H1 (cell line): ENCODE results near the gene DNAL4. TPM values are rescaled to one million over a fixed set of nuclear protein-coding genes. Genes with fewer than 3 reads are reported as not detected.
A peak's percentile ranks its signal among the peaks of the same experiment; 100 is the strongest.

ENCODE experiments used
- CTCF ChIA-PET: fragments of 300-600 bp; sonication (Branson Sonifier 250); formaldehyde crosslinking; loops from one replicate; lab custom pipeline; 2021; ENCODE audit not compliant: partially characterized antibody; lab: Charles Lee
- POLR2A ChIA-PET: fragments of 300-600 bp; sonication (Branson Sonifier 250); formaldehyde crosslinking; loops from one replicate; lab custom pipeline; 2021; ENCODE audit warnings: inconsistent platforms; ENCODE audit not compliant: partially characterized antibody; lab: Charles Lee
- DNase-seq, 2 experiments: peaks; one replicate each; pipeline versions ENCODE4 v3.0.0 to v3.0.0-alpha.2; 2010 to 2022; ENCODE audit warnings: low spot score in 2 of 2, low read depth in 1 of 2, mixed read lengths in 1 of 2
- FAIRE-seq: peaks from 2 replicates; lab custom pipeline; 2011; peaks lifted over from hg19 to GRCh38; lab: Jason Lieb, UNC
- H2AFZ ChIP-seq: 2 replicates; pipeline ENCODE4 v1.8.1; 2012; ENCODE audit warnings: low read length, inconsistent platforms
- H2AK5ac ChIP-seq: 2 replicates; pipeline ENCODE4 v1.6.1; 2013; ENCODE audit warnings: low read depth, low read length
- H2BK120ac ChIP-seq: replicated peaks from 2 replicates; pipeline ENCODE3; 2013; ENCODE audit warnings: low read depth, low read length, inconsistent platforms
- H2BK12ac ChIP-seq: 2 replicates; pipeline ENCODE4 v1.6.1; 2013; ENCODE audit warnings: low read depth, low read length
- H2BK15ac ChIP-seq: 2 replicates; pipeline ENCODE4 v1.6.1; 2013; ENCODE audit warnings: low read length
- H2BK20ac ChIP-seq: 2 replicates; pipeline ENCODE4 v1.6.1; 2013; ENCODE audit warnings: low read length
- H2BK5ac ChIP-seq: 2 replicates; pipeline ENCODE4 v1.6.1; 2013; ENCODE audit warnings: low read depth, low read length
- H3K14ac ChIP-seq: 2 replicates; pipeline ENCODE4 v1.6.1; 2013; ENCODE audit warnings: inconsistent platforms; ENCODE audit not compliant: insufficient read length
- H3K18ac ChIP-seq: 2 replicates; pipeline ENCODE4 v1.6.1; 2013; ENCODE audit warnings: low read length; ENCODE audit errors: extremely low read depth
- H3K23ac ChIP-seq: 2 replicates; pipeline ENCODE4 v1.6.1; 2013; ENCODE audit warnings: inconsistent platforms; ENCODE audit not compliant: insufficient read length
- H3K23me2 ChIP-seq: 2 replicates; pipeline ENCODE4 v1.6.1; 2013; ENCODE audit warnings: low read depth, low read length
- H3K27ac ChIP-seq: 2 replicates; pipeline ENCODE4 v1.6.1; 2011; ENCODE audit warnings: low read depth, low read length, inconsistent platforms
- H3K27me3 ChIP-seq, 4 experiments: replicated peaks in 1 of 4; 1 replicate in 1 of 4; 2 replicates in 3 of 4; pipeline versions ENCODE4 v1.6.1 to v1.8.1; 2011 to 2013; ENCODE audit warnings: low read length in 3 of 4, mild to moderate bottlenecking in 3 of 4, inconsistent platforms in 2 of 4, mixed read lengths in 2 of 4, moderate library complexity in 1 of 4; ENCODE audit not compliant: control insufficient read depth in 3 of 4, insufficient read depth in 3 of 4; ENCODE audit errors: extremely low read depth in 1 of 4
- H3K36me3 ChIP-seq, 4 experiments: 2 replicates each; pipeline versions ENCODE4 v1.6.1 to v1.8.1; 2011 to 2013; ENCODE audit warnings: mild to moderate bottlenecking in 4 of 4, low read length in 3 of 4, moderate library complexity in 2 of 4, control low read depth in 1 of 4, inconsistent platforms in 1 of 4; ENCODE audit not compliant: insufficient read depth in 4 of 4, control insufficient read depth in 2 of 4
- H3K4ac ChIP-seq: replicated peaks from 2 replicates; pipeline ENCODE3; 2013; ENCODE audit warnings: low read length, low read depth, mixed read lengths, inconsistent platforms; ENCODE audit not compliant: insufficient read length
- H3K4me1 ChIP-seq, 4 experiments: replicated peaks in 1 of 4; 1 replicate in 1 of 4; 2 replicates in 3 of 4; pipeline versions ENCODE4 v1.6.1 to v1.8.1; 2011 to 2013; ENCODE audit warnings: low read length in 3 of 4, inconsistent platforms in 2 of 4, mixed read lengths in 1 of 4; ENCODE audit not compliant: insufficient read depth in 4 of 4, control insufficient read depth in 3 of 4
- H3K4me2 ChIP-seq, 2 experiments: 2 replicates each; pipeline versions ENCODE4 v1.6.1 to v1.8.1; 2011 to 2013; ENCODE audit warnings: low read depth in 2 of 2, low read length in 2 of 2, control low read depth in 1 of 2, inconsistent platforms in 1 of 2, mild to moderate bottlenecking in 1 of 2; ENCODE audit not compliant: insufficient read depth in 1 of 2
- H3K4me3 ChIP-seq, 4 experiments: fragments of 200-600, 300-600 bp in 1 of 4; sonication (generic), shearing (Covaris generic), sonication (Bioruptor Twin) in 1 of 4; 2 replicates each; pipeline versions ENCODE4 v1.5.1 to v1.8.1; 2011 to 2016; ENCODE audit warnings: low read length in 4 of 4, low read depth in 3 of 4, control low read depth in 2 of 4, inconsistent platforms in 2 of 4, mild to moderate bottlenecking in 2 of 4, mixed read lengths in 1 of 4, moderate library complexity in 1 of 4; ENCODE audit not compliant: insufficient read depth in 2 of 4; ENCODE audit errors: extremely low read depth in 1 of 4
- H3K56ac ChIP-seq: replicated peaks from 2 replicates; pipeline ENCODE3; 2013; ENCODE audit warnings: low read depth, mild to moderate bottlenecking, mixed read lengths, low read length, inconsistent platforms; ENCODE audit not compliant: insufficient read length
- H3K79me1 ChIP-seq: 2 replicates; pipeline ENCODE4 v1.6.1; 2013; ENCODE audit warnings: low read depth, low read length, control low read depth
- H3K79me2 ChIP-seq, 2 experiments: 2 replicates each; pipeline versions ENCODE4 v1.6.1 to v1.8.1; 2012 to 2013; ENCODE audit warnings: low read length in 2 of 2, mild to moderate bottlenecking in 2 of 2, inconsistent platforms in 1 of 2; ENCODE audit not compliant: insufficient read depth in 2 of 2, control insufficient read depth in 1 of 2
- H3K9ac ChIP-seq, 4 experiments: replicated peaks in 1 of 4; 1 replicate in 1 of 4; 2 replicates in 3 of 4; pipeline versions ENCODE4 v1.6.1 to v1.8.1; 2011 to 2013; ENCODE audit warnings: low read depth in 3 of 4, low read length in 3 of 4, control low read depth in 2 of 4, mild to moderate bottlenecking in 2 of 4, moderate library complexity in 2 of 4, inconsistent platforms in 1 of 4; ENCODE audit errors: extremely low read depth in 1 of 4
- H3K9me3 ChIP-seq, 2 experiments: 2 replicates each; pipeline versions ENCODE4 v1.6.1 to v1.8.1; 2012 to 2013; ENCODE audit warnings: mild to moderate bottlenecking in 2 of 2, moderate library complexity in 2 of 2, control low read depth in 1 of 2, inconsistent platforms in 1 of 2, low read depth in 1 of 2, low read length in 1 of 2, mixed read lengths in 1 of 2; ENCODE audit not compliant: insufficient read depth in 2 of 2
- H4K20me1 ChIP-seq, 2 experiments: replicated peaks in 1 of 2; 2 replicates each; pipeline versions ENCODE3 to v1.8.1; 2011 to 2013; ENCODE audit warnings: inconsistent platforms in 2 of 2, low read length in 2 of 2, mild to moderate bottlenecking in 1 of 2; ENCODE audit not compliant: insufficient read depth in 2 of 2, control insufficient read depth in 1 of 2
- H4K5ac ChIP-seq: 2 replicates; pipeline ENCODE4 v1.6.1; 2013; ENCODE audit warnings: low read length, low read depth, mixed read lengths, inconsistent platforms; ENCODE audit not compliant: insufficient read length
- H4K8ac ChIP-seq: 2 replicates; pipeline ENCODE4 v1.8.0; 2013; ENCODE audit warnings: mild to moderate bottlenecking, moderate library complexity, low read length, inconsistent platforms; ENCODE audit not compliant: insufficient read depth; ENCODE audit errors: extremely low read depth
- H4K91ac ChIP-seq: replicated peaks from 2 replicates; pipeline ENCODE3; 2013; ENCODE audit warnings: low read length, mixed read lengths, inconsistent platforms; ENCODE audit not compliant: insufficient read length
- CHD2 ChIP-seq: IDR thresholded peaks from 2 replicates; pipeline ENCODE4 v1.6.1; 2012; ENCODE audit warnings: low read length, improper control_type of control experiment
- JUND ChIP-seq: IDR thresholded peaks from 2 replicates; pipeline ENCODE4 v1.6.1; 2011; ENCODE audit warnings: mild to moderate bottlenecking, improper control_type of control experiment, low read length
- POU5F1 ChIP-seq: IDR thresholded peaks from 2 replicates; pipeline ENCODE4 v1.6.1; 2011; ENCODE audit warnings: low read depth, mild to moderate bottlenecking, low read length, moderate library complexity
- ZNF274 ChIP-seq: IDR thresholded peaks from 2 replicates; pipeline ENCODE4 v1.7.0; 2012; ENCODE audit warnings: low read length, borderline replicate concordance; ENCODE audit errors: extremely low read depth
- WGBS, 2 experiments: shearing (Covaris generic) in 1 of 2; methylation state at CpG; one replicate each; pipeline versions ENCODE4 v1.1.6 to v1.1.7; 2013 to 2015; ENCODE audit warnings: low lambda C conversion rate in 2 of 2, mixed read lengths in 2 of 2, inconsistent platforms in 1 of 2, low coverage in 1 of 2, missing lambda C conversion rate in 1 of 2; ENCODE audit not compliant: insufficient replicate concordance in 2 of 2, insufficient coverage in 1 of 2, insufficient read length in 1 of 2; ENCODE audit errors: extremely low coverage in 1 of 2, missing lambda C conversion rate in 1 of 2; 5-methylcytosine and 5-hydroxymethylcytosine counted together
- polyA plus RNA-seq, 7 experiments: library from polyadenylated mRNA; depleted of rRNA in 3 of 7; stranded (reverse) in 5 of 7; unstranded in 2 of 7; fragments of >200 nt in 5 of 7; fragments of 200-250 nt in 2 of 7; gene quantifications; 1 replicate in 5 of 7; 2 replicates in 1 of 7; 4 replicates in 1 of 7; pipeline versions ENCODE4 v1.2.1 to v1.2.3, GENCODE V29; 2011 to 2013; ENCODE audit warnings: missing spikeins in 2 of 7, mixed read lengths in 2 of 7
- total RNA-seq: library from RNA; stranded (reverse); fragmentation: NEBNext Ultra II Directional; extraction: Animal tissue kit (Norgen Biotek cat#: 25700); gene quantifications from 2 replicates; pipeline ENCODE4 v1.2.1, GENCODE V29; 2021

Gene DNAL4
- total and polyA plus RNA-seq, 2 of the 8 experiments (the other 6 are each of a cell fraction or from before 2014, with no cell fraction given): 8.8 to 14.0 TPM

- FAIRE-seq (no peak), DNase-seq (no peak)
- Histone ChIP-seq H3K4me1 (peaks cover 0 to 7% (median 2%) of the 10 kb centered on the region in 4 experiments; a peak in 3 of 7 replicates), H3K79me1 (no peaks in the 10 kb centered on the region), H2AK5ac (peak overlapping the region; percentile 92; the same call in 1 of the 2 replicates), H3K9me3 (no peaks in the 10 kb centered on the region), H3K27ac (no peak overlapping the region), H4K8ac (peak overlapping the region; percentile 14; the same call in 1 of the 2 replicates), H3K4me2 (no peak overlapping the region), H4K91ac (peak overlapping the region; percentile 85), H2BK12ac (peak overlapping the region; percentile 27; the same call in 1 of the 2 replicates), H3K9ac (no peak overlapping the region), H3K4ac (peak overlapping the region; percentile 83), H3K23ac (no peak overlapping the region), H2BK15ac (0 out of 2 replicates have a peak overlapping the region, but pooled peaks have one; percentile 5), H2BK120ac (no peak overlapping the region), H3K23me2 (peaks cover 5% of the 10 kb centered on the region; the same call in 1 of the 2 replicates), H4K5ac (no peak overlapping the region), H3K56ac (peak overlapping the region; percentile 98), H3K79me2 (no peaks in the 10 kb centered on the region), H2BK20ac (peak overlapping the region; percentile 9; the same call in 1 of the 2 replicates), H3K27me3 (peaks cover 0 to 5% (median 4%) of the 10 kb centered on the region in 4 experiments; a peak in 4 of 7 replicates), H2BK5ac (0 out of 2 replicates have a peak overlapping the region, but pooled peaks have one; percentile 55), H3K14ac (no peak overlapping the region), H4K20me1 (peaks cover 0 to 7% of the 10 kb centered on the region in 2 experiments), H3K4me3 (no peak overlapping the region), H3K36me3 (no peaks in the 10 kb centered on the region), H3K18ac (no peak overlapping the region), H2AFZ (no peak overlapping the region)
- TF ChIP-seq JUND: no peak
- no peak for TF ChIP-seq CHD2
- TF ChIP-seq ZNF274: no peak
- no peak for TF ChIP-seq POU5F1
- CTCF ChIA-PET: interaction anchor here (1.2 to 13.8 kb wide), 4 partner anchors 8 to 36 kb away, joined by 3 to 124 read pairs (median 24); no protein-coding TSS in a partner anchor
- POLR2A ChIA-PET: interaction anchor here (1.5 kb wide), 1 partner anchor 21 kb away, joined by 5 read pairs; no protein-coding TSS in a partner anchor
- WGBS, 2 experiments: 80 to 100% methylated on average over 4 to 20 of the region's 20 CpGs
Observed at GRCh38 chr22:38761202-38762162, 32.5 kb downstream of the DNAL4 start.
